Lower leg skin (tissue), 3 donors: ENCODE data around the gene ORC1.

Experiments
- POLR2A ChIP-seq, 2 donors: fragments of 450-650 bp; IDR thresholded peaks; one replicate each; pipeline ENCODE4 v1.6.1; 2016 to 2017; ENCODE audit warnings: antibody characterized with exemption in 2 of 2, mild to moderate bottlenecking in 1 of 2, moderate library complexity in 1 of 2
- TF ChIP-seq, protein P1 (sequence below), 3 donors: fragments of 450-650 bp; IDR thresholded peaks; one replicate each; pipeline ENCODE4 v1.5.1; 2016; ENCODE audit warnings: antibody characterized with exemption in 3 of 3, mild to moderate bottlenecking in 3 of 3, moderate library complexity in 2 of 3

DNA sequence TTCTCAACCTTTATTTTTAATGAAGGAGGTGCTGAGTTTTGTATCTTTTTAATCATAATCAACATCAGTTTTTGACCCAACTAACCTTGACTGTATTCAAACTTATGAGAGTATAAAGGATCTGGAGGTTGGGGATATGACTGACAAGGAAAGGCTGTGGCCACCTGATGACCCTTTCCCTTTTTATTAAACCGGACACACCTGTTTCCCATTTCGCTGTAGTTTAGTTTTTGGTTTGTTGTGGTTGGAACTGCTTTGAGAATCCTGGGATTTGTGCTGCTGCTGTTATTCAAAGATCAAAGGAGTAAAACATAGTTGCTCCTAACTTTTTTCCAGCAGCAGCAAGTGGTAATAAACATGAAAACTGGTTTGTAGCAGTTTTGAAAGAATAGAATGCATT, 12.6 kb upstream of the ORC1 start:
- no peak for TF ChIP-seq POLR2A (IDR thresholded peaks at IDR 0.05)
- TF ChIP-seq, protein P1, sequence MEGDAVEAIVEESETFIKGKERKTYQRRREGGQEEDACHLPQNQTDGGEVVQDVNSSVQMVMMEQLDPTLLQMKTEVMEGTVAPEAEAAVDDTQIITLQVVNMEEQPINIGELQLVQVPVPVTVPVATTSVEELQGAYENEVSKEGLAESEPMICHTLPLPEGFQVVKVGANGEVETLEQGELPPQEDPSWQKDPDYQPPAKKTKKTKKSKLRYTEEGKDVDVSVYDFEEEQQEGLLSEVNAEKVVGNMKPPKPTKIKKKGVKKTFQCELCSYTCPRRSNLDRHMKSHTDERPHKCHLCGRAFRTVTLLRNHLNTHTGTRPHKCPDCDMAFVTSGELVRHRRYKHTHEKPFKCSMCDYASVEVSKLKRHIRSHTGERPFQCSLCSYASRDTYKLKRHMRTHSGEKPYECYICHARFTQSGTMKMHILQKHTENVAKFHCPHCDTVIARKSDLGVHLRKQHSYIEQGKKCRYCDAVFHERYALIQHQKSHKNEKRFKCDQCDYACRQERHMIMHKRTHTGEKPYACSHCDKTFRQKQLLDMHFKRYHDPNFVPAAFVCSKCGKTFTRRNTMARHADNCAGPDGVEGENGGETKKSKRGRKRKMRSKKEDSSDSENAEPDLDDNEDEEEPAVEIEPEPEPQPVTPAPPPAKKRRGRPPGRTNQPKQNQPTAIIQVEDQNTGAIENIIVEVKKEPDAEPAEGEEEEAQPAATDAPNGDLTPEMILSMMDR (IDR thresholded peaks at IDR 0.05), result no peak
